BJ (cell line): ENCODE results near the gene WNK1. TPM values are rescaled to one million over a fixed set of nuclear protein-coding genes. Genes with fewer than 3 reads are reported as not detected.
A peak's percentile ranks its signal among the peaks of the same experiment; 100 is the strongest.

Experiments used
- CTCF ChIA-PET: fragments of 350-600 bp; formaldehyde crosslinking; extraction: SDS; loops from one replicate; lab custom pipeline; 2021; ENCODE audit warnings: antibody characterized with exemption, inconsistent platforms; lab: Yijun Ruan, JAX
- POLR2A ChIA-PET: fragments of 300-600 bp; sonication (Branson Sonifier 250); formaldehyde crosslinking; extraction: SDS; loops from one replicate; lab custom pipeline; 2021; ENCODE audit warnings: antibody characterized with exemption; lab: Charles Lee
- DNase-seq: peaks from one replicate; pipeline ENCODE4 v3.0.0-alpha.2; 2011; ENCODE audit warnings: low read depth
- H3K27me3 ChIP-seq: 2 replicates; pipeline ENCODE4 v1.6.0; 2011; ENCODE audit warnings: low read length; ENCODE audit not compliant: control insufficient read depth, insufficient read depth
- H3K36me3 ChIP-seq: 2 replicates; pipeline ENCODE4 v1.5.1; 2011; ENCODE audit warnings: low read length; ENCODE audit not compliant: control insufficient read depth, insufficient read depth
- H3K4me3 ChIP-seq: 2 replicates; pipeline ENCODE4 v1.5.1; 2011; ENCODE audit warnings: low read depth, mild to moderate bottlenecking, control low read depth, low read length
- CTCF ChIP-seq: IDR thresholded peaks from 2 replicates; pipeline ENCODE4 v1.5.1; 2011; ENCODE audit warnings: low read depth, mild to moderate bottlenecking, control low read depth, inconsistent platforms, low read length, moderate library complexity; ENCODE audit not compliant: insufficient read depth
- polyA plus RNA-seq: library from polyadenylated mRNA; depleted of rRNA; stranded (reverse); fragments of >200 nt; gene quantifications from 2 replicates; pipeline ENCODE4 v1.2.3, GENCODE V29; 2011

The WNK1 gene
- polyA plus RNA-seq, 1 experiment = 45.2 TPM

GRCh38 chr12:753611-754472 is 1.5 kb downstream of the WNK1 start:
- Histone ChIP-seq H3K4me3 (peak overlapping the region; percentile 91), H3K27me3 (no peaks in the 10 kb centered on the region), H3K36me3 (no peaks in the 10 kb centered on the region)
- no peak for DNase-seq
- CTCF ChIA-PET = interaction anchor here (0.7 to 6.4 kb wide), 10 partner anchors 13 to 185 kb away, joined by 3 to 97 read pairs (median 6); no protein-coding TSS in a partner anchor
- no peak for TF ChIP-seq CTCF
- POLR2A ChIA-PET = interaction anchor here (1.3 kb wide), 1 partner anchor 195 kb away, joined by 3 read pairs; the partner anchor contains the start of gene RAD52

- ChIA-PET CTCF (interaction anchor here (0.9 to 6.4 kb wide), 10 partner anchors 12 to 186 kb away, joined by 3 to 97 read pairs (median 6); no protein-coding TSS in a partner anchor), POLR2A (interaction anchor here (0.5 to 1.3 kb wide), 2 partner anchors 122 to 195 kb away, joined by 3 to 20 read pairs; partner anchors contain the start of gene RAD52)
- no peak for TF ChIP-seq CTCF
- Histone ChIP-seq H3K36me3 (no peaks in the 10 kb centered on the region), H3K4me3 (peak overlapping the region; percentile 91), H3K27me3 (no peaks in the 10 kb centered on the region)
- no peak for DNase-seq
Measured at GRCh38 chr12:754473-754820, 2.1 kb downstream of the WNK1 start.

- Histone ChIP-seq H3K4me3 (peak overlapping the region; percentile 91), H3K27me3 (no peaks in the 10 kb centered on the region), H3K36me3 (no peaks in the 10 kb centered on the region)
- ChIA-PET POLR2A (interaction anchor here (0.5 to 1.3 kb wide), 2 partner anchors 123 to 194 kb away, joined by 3 to 20 read pairs; partner anchors contain the start of gene RAD52), CTCF (interaction anchor here (0.7 to 6.4 kb wide), 11 partner anchors 12 to 187 kb away, joined by 3 to 97 read pairs (median 5); no protein-coding TSS in a partner anchor)
- DNase-seq = no peak
- TF ChIP-seq CTCF = peak; percentile 53
Measured at GRCh38 chr12:754851-755562, 2.6 kb downstream of the WNK1 start.

GRCh38 chr12:759628-760027 is 7.2 kb downstream of the WNK1 start:
- Histone ChIP-seq H3K27me3 (no peaks in the 10 kb centered on the region), H3K36me3 (peaks cover 2% of the 10 kb centered on the region; the same call in 1 of the 2 replicates), H3K4me3 (no peak overlapping the region)
- no peak for TF ChIP-seq CTCF
- POLR2A ChIA-PET = interaction anchor here (0.6 kb wide), 1 partner anchor 23 kb away, joined by 3 read pairs; no protein-coding TSS in a partner anchor
- no peak for DNase-seq
- CTCF ChIA-PET = interaction anchor here (1.7 to 3.0 kb wide), 4 partner anchors 8 to 184 kb away, joined by 5 to 15 read pairs (median 10); partner anchors contain the start of gene WNK1
